Caco-2 (cell line): ENCODE data around the gene FOXQ1. TPM values are rescaled to one million over a fixed set of nuclear protein-coding genes. Genes with fewer than 3 reads are reported as not detected.

Source experiments
- BruUV-seq: library from RNA; stranded (reverse); fragments of 400-500 nt; replicated peaks from 2 replicates; lab custom pipeline; 2021; lab: Mats Ljungman, UMichigan
- CTCF ChIA-PET: fragments of 300-600 bp; sonication (Branson Sonifier 250); formaldehyde crosslinking; loops from one replicate; lab custom pipeline; 2022; ENCODE audit warnings: antibody characterized with exemption; lab: Charles Lee
- POLR2A ChIA-PET: fragments of 300-600 bp; sonication (Branson Sonifier 250); formaldehyde crosslinking; loops from one replicate; lab custom pipeline; 2022; ENCODE audit warnings: antibody characterized with exemption; lab: Charles Lee
- DNase-seq, 2 experiments: peaks; one replicate each; pipeline versions ENCODE4 v3.0.0 to v3.0.0-alpha.2; 2020 to 2022
- H3K27me3 ChIP-seq: replicated peaks from 2 replicates; pipeline ENCODE4 v1.6.0; 2011; ENCODE audit warnings: low read length; ENCODE audit not compliant: control insufficient read depth, insufficient read depth
- H3K36me3 ChIP-seq: 2 replicates; pipeline ENCODE4 v1.5.1; 2011; ENCODE audit warnings: low read length; ENCODE audit not compliant: control insufficient read depth, insufficient read depth
- H3K4me1 ChIP-seq: fragments of 250-450 bp; sonication (Bioruptor Pico); 2 replicates; pipeline ENCODE4 v1.5.1; 2020; ENCODE audit warnings: mild to moderate bottlenecking
- H3K4me3 ChIP-seq: 2 replicates; pipeline ENCODE4 v1.5.1; 2011; ENCODE audit warnings: low read depth, mild to moderate bottlenecking, control low read depth, low read length
- H3K9me3 ChIP-seq: fragments of 250-450 bp; sonication (Bioruptor Pico); 2 replicates; pipeline ENCODE4 v1.5.1; 2020; ENCODE audit warnings: mild to moderate bottlenecking, moderate library complexity
- H3K27ac Mint-ChIP-seq: one replicate; pipeline ENCODE4 v1.8.0; 2022; ENCODE audit warnings: mixed read lengths; ENCODE audit not compliant: unreplicated experiment
- H3K27me3 Mint-ChIP-seq: one replicate; pipeline ENCODE4 v1.8.0; 2022; ENCODE audit warnings: mixed read lengths; ENCODE audit not compliant: insufficient read depth, unreplicated experiment
- H3K36me3 Mint-ChIP-seq: one replicate; pipeline ENCODE4 v1.8.0; 2022; ENCODE audit warnings: mild to moderate bottlenecking, mixed read lengths; ENCODE audit not compliant: insufficient read depth, unreplicated experiment
- H3K4me1 Mint-ChIP-seq: one replicate; pipeline ENCODE4 v1.8.0; 2022; ENCODE audit warnings: low read depth, mixed read lengths; ENCODE audit not compliant: unreplicated experiment
- H3K4me3 Mint-ChIP-seq: one replicate; pipeline ENCODE4 v1.8.0; 2022; ENCODE audit warnings: mild to moderate bottlenecking, moderate library complexity, mixed read lengths; ENCODE audit not compliant: unreplicated experiment
- H3K9me3 Mint-ChIP-seq: one replicate; pipeline ENCODE4 v1.8.0; 2022; ENCODE audit warnings: mixed read lengths; ENCODE audit not compliant: unreplicated experiment
- intact Hi-C: fragments of 100-400 bp; cut with micrococcal nuclease; formaldehyde crosslinking; loops from one replicate; pipeline ENCODE4 v1.10.0; 2022; ENCODE audit not compliant: unreplicated experiment
- total RNA-seq: library from RNA; stranded (reverse); gene quantifications from 2 replicates; pipeline ENCODE4 v1.2.3, GENCODE V29; 2022
- TF ChIP-seq, protein P1 (sequence below), 2 experiments: fragments of 200-600 bp in 1 of 2; IDR thresholded peaks; 1 replicate in 1 of 2; 2 replicates in 1 of 2; pipeline versions ENCODE4 v1.5.1 to v1.8.0; 2011 to 2022; ENCODE audit warnings: antibody characterized with exemption in 1 of 2, control low read depth in 1 of 2, inconsistent platforms in 1 of 2, low read depth in 1 of 2, low read length in 1 of 2, mild to moderate bottlenecking in 1 of 2, moderate library complexity in 1 of 2; ENCODE audit not compliant: insufficient read depth in 1 of 2, severe bottlenecking in 1 of 2, unreplicated experiment in 1 of 2

The FOXQ1 gene
- total RNA-seq, 1 experiment from 2014 or later: 191 TPM

DNA sequence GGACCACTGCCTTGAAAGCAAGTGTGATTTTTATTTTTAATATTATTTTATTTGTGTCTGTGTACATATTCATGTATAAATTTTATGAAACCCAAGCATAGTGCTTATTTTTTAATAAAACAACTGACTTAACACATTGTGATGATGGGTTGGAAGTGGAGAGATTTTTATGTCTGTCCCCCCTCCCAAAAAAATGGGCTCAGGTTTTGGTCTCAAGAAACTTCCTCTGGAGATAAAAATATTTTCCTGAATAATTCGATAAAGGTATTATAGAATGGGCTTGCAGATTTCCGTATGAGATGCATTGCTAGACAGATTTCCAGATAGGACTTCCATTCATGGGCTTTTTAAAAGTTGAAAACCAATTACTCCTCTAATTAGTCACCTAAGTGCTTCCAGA is 2.7 kb downstream of the FOXQ1 start:
- Mint-ChIP-seq H3K36me3 (peaks cover 78% of the 10 kb centered on the region), H3K4me3 (peak overlapping the region; percentile 78), H3K27me3 (peaks cover 2% of the 10 kb centered on the region), H3K9me3 (no peaks in the 10 kb centered on the region), H3K27ac (peak overlapping the region; percentile 93), H3K4me1 (peaks cover 23% of the 10 kb centered on the region)
- BruUV-seq: no TSS peak
- TF ChIP-seq, protein P1, sequence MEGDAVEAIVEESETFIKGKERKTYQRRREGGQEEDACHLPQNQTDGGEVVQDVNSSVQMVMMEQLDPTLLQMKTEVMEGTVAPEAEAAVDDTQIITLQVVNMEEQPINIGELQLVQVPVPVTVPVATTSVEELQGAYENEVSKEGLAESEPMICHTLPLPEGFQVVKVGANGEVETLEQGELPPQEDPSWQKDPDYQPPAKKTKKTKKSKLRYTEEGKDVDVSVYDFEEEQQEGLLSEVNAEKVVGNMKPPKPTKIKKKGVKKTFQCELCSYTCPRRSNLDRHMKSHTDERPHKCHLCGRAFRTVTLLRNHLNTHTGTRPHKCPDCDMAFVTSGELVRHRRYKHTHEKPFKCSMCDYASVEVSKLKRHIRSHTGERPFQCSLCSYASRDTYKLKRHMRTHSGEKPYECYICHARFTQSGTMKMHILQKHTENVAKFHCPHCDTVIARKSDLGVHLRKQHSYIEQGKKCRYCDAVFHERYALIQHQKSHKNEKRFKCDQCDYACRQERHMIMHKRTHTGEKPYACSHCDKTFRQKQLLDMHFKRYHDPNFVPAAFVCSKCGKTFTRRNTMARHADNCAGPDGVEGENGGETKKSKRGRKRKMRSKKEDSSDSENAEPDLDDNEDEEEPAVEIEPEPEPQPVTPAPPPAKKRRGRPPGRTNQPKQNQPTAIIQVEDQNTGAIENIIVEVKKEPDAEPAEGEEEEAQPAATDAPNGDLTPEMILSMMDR (IDR thresholded peaks at IDR 0.05; ENCODE audit: insufficient read depth in 1 of 2, low read depth in 1 of 2, low read length in 1 of 2, severe bottlenecking in 1 of 2, unreplicated experiment in 1 of 2): no peak
- H3K4me1 ChIP-seq: peaks cover 13% of the 10 kb centered on the region
- ChIA-PET CTCF (no interaction called here), POLR2A (interaction anchor here (1.0 kb wide), 1 partner anchor 260 kb away, joined by 3 read pairs; no protein-coding TSS in a partner anchor)
- DNase-seq: no peak
- intact Hi-C loops: loop anchor here (5.0 kb wide), 1 partner anchor 967 kb away; no protein-coding TSS in a partner anchor
- H3K36me3 ChIP-seq: no peaks in the 10 kb centered on the region
- no peaks in the 10 kb centered on the region for H3K27me3 ChIP-seq
- peak overlapping the region; percentile 94 for H3K4me3 ChIP-seq
- H3K9me3 ChIP-seq: peaks cover 11% of the 10 kb centered on the region

DNA sequence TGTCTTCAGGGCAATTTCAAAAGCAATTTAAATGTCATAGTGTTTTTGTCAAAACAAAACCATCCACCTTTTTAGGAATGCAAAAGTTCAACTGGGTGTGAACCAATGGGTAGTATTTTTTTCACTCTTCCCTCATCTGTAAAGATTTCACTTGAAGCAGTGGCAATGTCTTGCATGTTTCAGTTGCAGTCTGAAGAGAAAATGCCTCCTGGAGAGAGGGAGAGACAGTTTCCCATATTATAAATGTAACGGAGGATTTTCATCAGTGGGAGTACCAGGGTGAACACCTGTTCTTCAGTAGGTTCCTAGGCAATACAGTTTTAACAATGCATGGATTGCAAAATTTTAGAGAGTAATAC is 3.3 kb downstream of the FOXQ1 start:
- H3K36me3 ChIP-seq: no peaks in the 10 kb centered on the region
- peaks cover 11% of the 10 kb centered on the region for H3K9me3 ChIP-seq
- Mint-ChIP-seq H3K4me1 (peaks cover 18% of the 10 kb centered on the region), H3K4me3 (peak overlapping the region; percentile 78), H3K36me3 (peaks cover 78% of the 10 kb centered on the region), H3K27me3 (peaks cover 2% of the 10 kb centered on the region), H3K9me3 (no peaks in the 10 kb centered on the region), H3K27ac (peak overlapping the region; percentile 87)
- no peaks in the 10 kb centered on the region for H3K27me3 ChIP-seq
- no peak for DNase-seq
- BruUV-seq: no TSS peak
- intact Hi-C loops: loop anchor here (5.0 kb wide), 1 partner anchor 968 kb away; no protein-coding TSS in a partner anchor
- H3K4me3 ChIP-seq: peak overlapping the region; percentile 0
- peaks cover 8% of the 10 kb centered on the region; the same call in 1 of the 2 replicates for H3K4me1 ChIP-seq
- TF ChIP-seq, protein P1 (IDR thresholded peaks at IDR 0.05; ENCODE audit: insufficient read depth in 1 of 2, low read depth in 1 of 2, low read length in 1 of 2, severe bottlenecking in 1 of 2, unreplicated experiment in 1 of 2): no peak
- ChIA-PET POLR2A (interaction anchor here (0.7 to 2.1 kb wide), 5 partner anchors 20 to 403 kb away, joined by 3 to 16 read pairs (median 8); no protein-coding TSS in a partner anchor), CTCF (interaction anchor here (1.4 kb wide), 1 partner anchor 21 kb away, joined by 24 read pairs; no protein-coding TSS in a partner anchor)

DNA sequence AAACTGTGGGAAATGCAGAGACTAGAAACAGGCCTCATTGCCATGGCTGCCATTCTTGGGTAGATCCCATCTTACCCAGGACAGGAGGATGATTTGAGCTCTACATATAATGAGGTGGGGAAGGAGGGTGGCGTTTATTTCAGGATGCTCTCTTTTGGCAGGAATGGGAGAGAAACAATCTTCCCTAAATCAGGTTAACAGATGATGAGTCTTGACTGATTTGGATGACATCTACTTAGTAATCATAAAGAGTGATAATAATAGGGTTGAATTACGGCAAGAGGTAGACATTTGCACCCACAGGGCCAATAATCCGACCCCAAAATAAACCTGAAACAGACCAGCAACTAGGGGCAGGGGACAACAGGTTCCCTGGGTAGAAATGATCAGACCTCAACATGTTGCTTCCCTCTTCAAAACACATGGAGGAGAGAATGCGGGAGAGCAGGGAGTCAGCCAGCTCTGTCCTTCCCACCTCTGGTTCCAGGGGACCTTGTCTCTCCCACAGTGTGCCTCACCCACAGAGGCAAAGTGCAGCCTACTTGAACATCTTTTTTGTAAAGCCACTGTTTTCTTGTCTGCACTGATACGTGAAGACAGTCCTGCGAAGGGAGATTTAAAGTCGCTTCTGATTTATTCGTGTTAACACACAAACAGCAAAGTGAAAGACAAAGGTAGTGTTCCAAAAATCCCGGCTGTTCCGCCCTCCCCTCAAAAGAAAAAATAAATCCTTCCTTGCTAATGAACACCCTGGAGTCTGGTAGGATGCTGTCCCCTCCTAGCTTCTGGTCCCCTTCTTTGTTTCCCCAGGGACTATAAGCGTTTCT is 3.9 kb downstream of the FOXQ1 start:
- DNase-seq: peak; percentile 55 to 61
- Mint-ChIP-seq H3K27ac (peak overlapping the region; percentile 87), H3K9me3 (no peaks in the 10 kb centered on the region), H3K36me3 (peaks cover 74% of the 10 kb centered on the region), H3K4me1 (peaks cover 14% of the 10 kb centered on the region), H3K4me3 (peak overlapping the region; percentile 78), H3K27me3 (peaks cover 2% of the 10 kb centered on the region)
- POLR2A ChIA-PET: interaction anchor here (0.5 to 2.1 kb wide), 13 partner anchors 9 to 1576 kb away, joined by 3 to 16 read pairs (median 4); no protein-coding TSS in a partner anchor
- H3K27me3 ChIP-seq: no peaks in the 10 kb centered on the region
- H3K4me1 ChIP-seq: peaks cover 8% of the 10 kb centered on the region; the same call in 1 of the 2 replicates
- TSS peak; percentile 69 for BruUV-seq
- CTCF ChIA-PET: interaction anchor here (0.6 to 1.4 kb wide), 7 partner anchors 9 to 205 kb away, joined by 3 to 24 read pairs (median 4); no protein-coding TSS in a partner anchor
- H3K36me3 ChIP-seq: no peaks in the 10 kb centered on the region
- TF ChIP-seq, protein P1 (IDR thresholded peaks at IDR 0.05; ENCODE audit: insufficient read depth in 1 of 2, low read depth in 1 of 2, low read length in 1 of 2, severe bottlenecking in 1 of 2, unreplicated experiment in 1 of 2): no peak
- intact Hi-C loops: loop anchor here (5.0 kb wide), 1 partner anchor 968 kb away; no protein-coding TSS in a partner anchor
- peak overlapping the region; percentile 52 for H3K4me3 ChIP-seq
- peaks cover 11% of the 10 kb centered on the region for H3K9me3 ChIP-seq
